ENCODE results near the gene GNAI2.
"Not testable (repeated sequence)": the region's sequence is repeated elsewhere in the genome, so short reads cannot be mapped to it uniquely, and the experiment has no call there.

Gene GNAI2

DNA sequence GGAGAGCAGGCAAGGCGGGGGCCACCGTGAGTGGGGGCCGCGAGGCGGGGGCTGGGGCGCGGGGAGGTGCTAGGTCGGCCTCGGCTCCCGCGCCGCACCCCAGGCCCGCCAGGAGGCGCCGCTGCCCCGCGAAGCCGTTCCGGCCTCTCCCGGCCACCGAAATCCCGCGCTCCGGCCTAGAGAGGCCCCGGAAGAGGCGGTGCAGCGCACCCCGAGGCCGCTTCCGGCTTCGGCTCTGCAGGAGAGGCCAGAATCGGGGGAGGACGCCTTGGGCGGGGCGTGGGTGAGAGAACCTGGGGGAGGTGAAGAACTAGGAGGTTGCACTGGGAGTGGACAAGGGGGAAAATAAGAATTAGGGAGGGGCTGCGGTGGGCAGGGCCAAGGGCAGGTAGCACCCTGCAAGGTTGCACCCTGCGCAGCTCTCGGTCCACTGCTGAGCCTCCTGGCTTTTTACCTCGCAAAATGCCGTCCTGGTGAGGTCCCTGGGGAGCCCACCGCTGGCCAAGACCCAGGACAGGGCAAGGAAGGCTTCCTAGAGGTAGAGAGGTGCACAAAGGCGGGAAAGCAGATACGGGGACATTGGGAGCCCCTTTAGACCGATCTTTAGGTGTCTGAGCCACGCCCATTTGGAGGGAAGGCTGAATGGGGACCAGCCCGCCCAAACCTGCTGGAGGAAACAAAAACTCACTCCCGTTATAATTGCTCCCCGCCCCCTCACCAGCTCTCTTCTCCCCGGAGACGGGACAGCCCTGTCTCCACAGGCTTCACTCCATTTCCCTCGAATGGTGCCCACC, 8.4 kb upstream of the GNAI2 start:
- DNase-seq: peak; percentile 90

DNA sequence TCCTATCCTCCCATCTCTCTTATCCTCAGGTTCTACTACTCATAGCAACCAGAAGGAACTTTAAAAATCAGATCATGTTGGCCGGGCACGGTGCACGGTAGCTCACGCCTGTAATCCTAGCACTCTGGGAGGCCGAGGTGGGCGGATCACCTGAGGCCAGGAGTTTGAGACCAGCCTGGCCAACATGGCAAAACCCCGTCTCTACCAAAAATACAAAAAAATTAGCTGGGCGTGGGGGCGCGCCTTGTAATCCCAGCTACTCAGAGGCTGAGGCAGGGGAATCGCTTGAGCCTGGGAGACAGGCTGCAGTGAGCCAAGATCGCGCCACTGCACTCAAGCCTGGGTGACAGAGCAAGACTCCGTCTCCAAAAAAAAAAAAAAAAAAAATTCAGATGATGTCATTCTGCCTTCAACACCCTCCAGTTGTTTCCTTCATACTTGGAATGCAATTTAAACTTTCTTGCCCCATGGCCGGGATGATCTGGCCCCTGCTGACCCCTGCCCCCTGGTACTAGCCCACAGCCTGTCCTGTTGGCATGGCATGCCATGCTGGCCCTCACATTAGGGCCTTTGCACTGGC, 7.7 kb upstream of the GNAI2 start:
- DNase-seq: not testable (repeated sequence)

DNA sequence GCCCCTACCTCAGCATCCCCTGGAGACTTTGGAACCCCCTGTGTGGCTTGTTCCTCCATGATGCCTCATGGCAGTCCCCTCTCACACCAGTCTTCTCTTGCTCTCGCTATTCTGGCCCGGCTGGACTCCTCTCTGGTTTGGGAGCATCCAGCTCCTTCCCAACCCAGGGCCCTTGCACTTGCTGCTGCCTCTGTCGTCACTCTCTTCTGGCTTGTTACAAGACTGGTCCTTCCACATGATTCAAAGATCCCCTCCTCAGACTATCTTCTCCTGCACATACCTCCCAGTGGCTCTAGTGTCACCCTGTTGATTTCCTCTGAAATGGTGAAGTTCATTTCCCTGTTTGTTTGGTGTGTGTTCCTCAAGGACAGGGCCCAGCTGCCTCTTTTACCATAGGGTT, 6.5 kb upstream of the GNAI2 start:
- DNase-seq: no peak

DNA sequence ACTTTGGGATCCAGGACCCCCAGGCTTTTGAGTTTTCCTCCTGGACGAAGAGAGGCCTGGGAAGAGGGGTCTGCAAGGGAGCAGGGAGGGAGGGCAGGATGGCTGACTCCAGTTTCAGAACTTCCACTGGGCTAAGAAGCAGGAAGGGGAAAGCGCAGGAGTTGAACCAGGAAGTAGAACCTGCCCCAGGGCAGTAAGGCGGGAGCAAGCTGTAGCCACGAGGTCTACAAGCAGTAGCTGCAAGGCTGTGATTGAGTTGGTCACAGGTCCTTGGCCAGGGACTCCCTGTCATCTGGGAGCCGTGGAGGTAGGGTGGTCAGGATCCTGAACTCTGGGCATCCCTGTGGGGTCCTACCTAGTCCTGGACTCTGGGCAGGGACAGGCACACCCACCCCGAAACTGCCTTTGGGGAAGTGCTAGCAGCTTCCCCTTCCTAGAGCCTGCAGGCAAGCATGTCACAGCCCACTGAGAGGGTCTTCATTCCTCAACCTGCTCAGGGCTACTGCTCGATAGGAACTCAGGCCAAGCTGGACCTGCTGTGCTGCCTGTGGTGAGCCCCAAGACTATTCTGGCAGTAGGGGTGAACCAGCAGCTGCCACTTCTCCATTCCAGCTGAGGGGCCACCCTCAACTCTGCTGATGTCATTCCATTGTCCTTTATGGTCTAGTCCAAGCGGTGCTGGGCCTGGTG, 5.8 kb upstream of the GNAI2 start:
- no peak for DNase-seq

DNA sequence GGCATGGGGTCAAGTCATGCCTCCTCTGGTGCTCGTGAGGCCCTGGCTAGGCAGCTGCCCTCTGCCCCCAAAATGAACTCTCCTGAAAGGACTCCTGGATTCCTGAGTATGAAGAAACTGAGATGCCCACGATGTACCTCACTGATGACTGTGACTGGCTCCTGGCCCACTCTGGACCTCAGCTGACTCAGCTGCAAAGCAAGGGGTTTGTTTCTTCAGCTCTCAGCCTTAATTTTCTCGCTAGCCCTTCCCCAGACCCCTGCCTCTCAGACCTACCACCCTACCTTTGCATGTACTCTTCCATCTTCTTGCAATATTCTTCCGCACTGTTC, 5.2 kb upstream of the GNAI2 start:
- no peak for DNase-seq

DNA sequence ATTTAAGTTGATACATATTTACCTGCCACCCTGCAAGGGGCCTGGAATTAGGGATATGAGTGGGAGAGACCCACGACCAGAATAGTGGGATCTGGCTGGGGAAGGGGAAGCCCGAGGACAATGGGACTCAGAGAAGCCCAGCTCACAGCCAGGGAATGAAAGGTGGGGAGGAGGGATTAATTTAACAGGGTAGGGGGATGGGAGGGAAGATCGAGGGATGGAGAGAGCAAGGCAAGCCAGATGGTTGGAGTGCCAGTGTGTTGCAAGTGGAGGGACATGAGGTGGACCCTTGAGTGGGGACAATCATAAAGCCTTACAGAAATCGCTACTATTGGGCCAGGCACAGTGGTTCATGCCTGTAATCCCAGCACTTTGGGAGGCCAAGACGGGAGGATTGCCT, 4.4 kb upstream of the GNAI2 start:
- no peak for DNase-seq

DNA sequence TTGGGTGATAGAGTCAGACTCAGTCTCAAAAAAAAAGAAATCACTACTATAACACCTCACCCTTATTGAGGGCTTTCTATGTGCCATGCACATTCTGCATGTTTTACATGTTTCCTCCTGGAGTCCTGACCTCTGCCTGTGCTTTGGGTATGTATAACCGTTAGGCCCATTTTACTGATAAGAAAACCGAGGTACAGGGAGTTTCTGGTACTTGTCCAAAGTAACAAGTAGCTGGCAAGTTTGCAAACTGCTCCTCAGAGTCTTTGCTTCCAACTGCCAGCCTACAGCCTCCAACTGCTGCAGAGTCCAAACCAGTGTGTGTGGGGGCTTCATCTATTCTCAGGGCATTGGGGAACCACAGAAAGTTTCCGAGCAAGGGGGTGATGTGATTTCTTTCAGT, 3.7 kb upstream of the GNAI2 start:
- no peak for DNase-seq

DNA sequence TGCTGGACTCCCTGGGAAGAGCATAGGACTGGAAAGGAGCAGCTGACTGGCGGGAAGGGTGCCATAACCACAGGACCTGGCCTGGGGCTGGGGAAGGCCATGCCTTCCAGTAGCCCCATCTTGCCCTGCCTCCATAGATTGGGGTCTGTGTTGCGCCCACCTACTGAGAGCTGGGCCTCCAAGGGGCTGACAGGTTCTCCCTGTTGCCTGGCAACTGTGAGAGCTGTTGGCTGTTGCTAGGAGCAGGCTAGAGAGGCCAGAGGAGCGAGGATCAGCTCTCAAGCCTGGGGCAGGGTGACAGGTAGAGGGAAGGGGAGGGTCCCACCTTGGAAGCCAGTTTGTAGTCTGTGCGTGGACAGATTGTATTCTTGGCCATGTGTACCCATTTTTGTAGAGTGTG, 2.8 kb upstream of the GNAI2 start:
- DNase-seq: no peak

DNA sequence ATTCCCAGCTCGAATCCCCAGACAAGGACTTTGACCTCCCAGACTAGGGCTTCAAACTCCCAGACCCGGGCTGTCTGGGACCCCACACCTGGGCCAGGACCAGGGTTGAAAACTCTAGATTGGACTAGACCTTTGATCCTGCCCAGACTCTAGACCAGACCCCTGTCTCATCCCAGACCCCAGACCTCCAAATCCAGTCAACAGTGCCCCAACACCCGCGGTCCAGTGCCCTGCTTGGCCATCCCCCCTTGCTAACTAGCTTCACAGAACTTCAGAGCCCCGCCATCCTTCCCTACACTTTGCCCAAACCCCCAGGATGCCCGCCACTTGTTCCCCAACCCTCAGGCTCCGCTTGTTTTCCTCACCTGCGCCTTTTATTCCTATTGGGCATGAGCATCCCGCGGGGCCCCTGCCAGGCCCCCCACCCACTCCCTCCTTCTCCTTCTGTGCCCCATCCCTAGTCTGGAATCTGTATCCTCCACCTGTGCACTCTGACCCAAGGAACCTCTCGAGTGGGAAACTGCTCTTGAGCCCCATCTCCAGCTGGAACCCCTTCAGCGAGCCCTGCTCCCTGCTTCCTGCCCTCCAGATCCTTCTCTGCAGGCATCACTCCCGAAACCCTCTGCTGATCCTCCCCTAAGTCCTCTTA, 604 bp downstream of the GNAI2 start:
- no peak for DNase-seq

DNA sequence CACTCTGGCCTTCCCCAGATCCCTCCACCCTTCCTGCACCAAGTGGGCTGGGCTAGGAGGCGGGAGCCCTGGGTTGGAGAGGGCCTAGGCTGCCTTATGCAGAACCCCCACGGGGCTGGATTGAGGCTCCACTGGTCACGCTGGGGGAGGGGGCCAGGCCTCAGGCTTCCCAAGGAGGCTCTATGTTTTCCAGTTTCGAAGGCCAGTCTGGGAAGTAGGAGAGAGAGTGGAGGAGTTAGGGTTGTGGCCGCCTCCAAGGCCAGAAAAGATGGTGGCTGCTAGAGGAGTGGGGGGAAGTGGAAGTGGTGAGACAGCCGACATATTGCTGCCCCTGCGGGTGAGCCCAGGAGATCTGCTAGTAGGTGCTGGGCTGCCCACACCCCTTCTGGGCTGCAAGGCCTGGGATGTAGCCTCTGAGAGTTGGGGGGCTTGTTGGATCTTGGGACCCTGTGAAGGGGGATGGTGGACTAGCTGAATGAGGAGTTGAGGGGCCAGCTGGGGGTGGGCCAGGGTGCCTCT, 1.2 kb downstream of the GNAI2 start:
- peak; percentile 45 for DNase-seq

DNA sequence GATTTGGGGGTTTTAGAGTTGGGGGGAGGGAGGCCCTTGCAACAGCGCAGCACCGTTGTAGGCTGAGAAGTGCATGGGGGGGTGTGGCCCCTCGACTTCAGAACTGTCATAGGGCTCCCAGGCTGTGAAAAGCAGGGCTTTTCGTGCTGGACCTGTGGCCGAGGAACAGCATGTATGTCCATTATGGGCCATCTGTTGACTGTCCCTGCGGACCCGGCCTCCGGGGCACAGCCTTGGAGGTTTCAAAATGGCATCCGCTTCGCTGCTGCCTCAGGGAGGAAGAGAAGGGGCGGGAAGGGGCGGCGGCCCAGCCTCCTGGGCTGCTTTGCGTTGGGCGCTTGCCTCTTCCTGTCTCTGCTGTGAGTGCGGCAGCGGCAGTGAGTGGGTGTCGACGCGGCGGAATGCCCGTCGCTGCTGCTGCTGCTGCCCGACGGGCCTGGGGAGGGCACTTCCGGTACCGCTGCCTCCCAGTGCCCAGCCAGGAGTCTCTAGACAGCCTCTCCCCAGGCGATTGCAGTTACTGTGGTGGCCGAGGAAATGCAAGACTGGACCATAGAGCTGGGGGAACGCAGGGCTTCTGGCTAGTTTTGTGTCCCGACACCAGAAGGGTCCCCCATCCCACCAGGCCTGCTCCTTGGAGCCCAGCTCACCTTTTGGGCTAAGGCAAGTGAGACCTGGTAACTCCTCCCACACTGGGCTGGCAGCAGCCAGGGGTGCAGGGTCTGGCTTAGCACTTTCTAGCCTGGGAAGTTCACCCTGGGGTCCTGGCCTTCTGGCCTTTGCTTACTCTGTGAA, 1.9 kb downstream of the GNAI2 start:
- peak; percentile 83 for DNase-seq

DNA sequence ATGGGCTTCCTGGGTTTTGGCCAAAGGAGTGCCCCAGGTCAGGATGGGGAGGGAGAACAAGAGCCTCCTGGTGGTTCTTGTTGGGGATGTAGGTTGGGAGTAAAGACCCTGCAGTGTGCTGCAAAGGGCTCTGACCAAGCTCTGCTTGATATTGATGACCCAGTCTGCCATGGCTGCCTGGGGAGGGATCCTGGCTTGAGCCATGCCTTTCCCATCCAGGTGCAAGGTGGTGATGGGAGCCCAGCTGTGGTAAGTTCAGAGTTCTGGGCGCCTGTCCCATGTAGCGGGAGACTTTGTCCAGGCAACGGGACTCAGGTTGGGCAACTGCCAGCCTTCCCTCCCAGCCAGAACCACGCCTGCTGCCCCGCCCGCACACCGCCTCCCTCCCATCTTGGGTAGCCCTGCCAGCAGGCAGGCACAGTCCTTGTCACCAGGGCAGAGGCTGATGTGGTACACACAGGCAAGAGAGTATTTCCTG, 2.6 kb downstream of the GNAI2 start:
- no peak for DNase-seq

DNA sequence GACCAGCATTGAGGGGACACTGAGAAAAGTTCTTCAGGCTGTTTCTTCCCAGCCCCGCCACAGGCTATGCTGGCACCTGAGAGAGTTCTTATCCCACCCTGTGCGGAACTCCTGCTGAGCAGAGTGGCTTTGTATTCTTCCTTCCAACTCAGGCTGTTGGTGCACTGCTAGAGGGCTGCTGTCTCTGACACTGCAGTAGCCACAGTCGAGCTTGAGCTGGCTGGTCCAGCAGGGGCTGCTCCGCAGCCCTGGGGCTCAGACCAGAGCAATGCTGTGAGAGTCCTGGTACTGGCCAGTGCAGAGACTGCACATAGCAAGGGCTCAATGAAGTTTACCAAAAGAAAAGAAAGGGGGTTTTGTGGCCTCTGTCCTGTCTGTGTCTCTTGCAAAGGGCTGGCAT, 3.6 kb downstream of the GNAI2 start:
- DNase-seq: no peak

DNA sequence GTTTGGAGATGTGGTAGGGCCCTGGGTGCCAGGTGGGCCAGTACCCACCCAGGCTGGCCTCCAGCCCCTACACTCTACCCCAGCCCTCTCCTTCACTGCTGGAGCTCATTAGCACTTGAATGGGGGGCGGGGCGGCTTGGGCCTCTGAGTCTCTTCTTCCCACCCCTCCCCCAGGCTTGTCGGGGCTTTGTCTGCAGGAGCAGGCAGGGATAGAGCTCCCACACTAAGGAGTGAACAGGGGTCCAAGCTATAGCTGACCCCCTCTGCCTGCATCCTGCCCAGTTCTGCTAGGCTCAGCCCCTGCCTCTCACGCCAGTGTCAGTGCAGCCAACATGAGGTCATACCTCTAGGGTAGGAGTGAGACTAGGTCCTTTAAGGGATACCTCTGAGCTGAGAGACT, 5.2 kb downstream of the GNAI2 start:
- no peak for DNase-seq

DNA sequence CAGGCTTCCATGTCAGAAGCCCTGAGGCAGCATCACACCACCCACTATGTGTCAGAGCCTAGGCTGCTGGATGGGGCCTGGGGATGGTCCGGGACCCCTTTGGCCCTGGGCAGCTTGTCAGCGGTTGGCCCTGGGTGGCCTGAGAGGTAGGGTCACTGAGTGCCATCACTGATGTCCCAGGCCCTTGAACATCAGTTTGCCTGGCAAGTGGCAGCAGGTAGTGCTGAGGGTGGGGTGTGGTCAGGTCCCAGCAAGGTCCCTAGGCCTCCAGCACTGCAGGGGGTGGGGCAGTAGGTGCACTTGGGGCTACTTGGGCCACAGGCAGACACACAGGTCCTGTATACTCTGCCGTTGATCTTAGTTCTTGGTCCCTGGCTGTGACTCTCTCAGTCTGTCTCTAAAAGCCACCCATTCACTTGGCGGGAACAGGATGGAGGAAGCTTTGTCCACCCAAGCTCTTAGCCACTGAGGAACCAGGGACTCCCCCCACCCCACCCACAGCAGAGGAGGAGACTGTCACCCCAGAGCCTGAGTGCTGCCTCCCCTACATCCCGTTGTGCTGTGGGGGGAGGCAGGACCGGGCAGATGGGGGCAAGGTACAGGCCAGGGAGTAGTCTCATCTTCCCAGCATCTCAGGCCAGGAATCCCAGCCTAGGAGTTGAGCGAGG, 5.8 kb downstream of the GNAI2 start:
- DNase-seq: no peak

DNA sequence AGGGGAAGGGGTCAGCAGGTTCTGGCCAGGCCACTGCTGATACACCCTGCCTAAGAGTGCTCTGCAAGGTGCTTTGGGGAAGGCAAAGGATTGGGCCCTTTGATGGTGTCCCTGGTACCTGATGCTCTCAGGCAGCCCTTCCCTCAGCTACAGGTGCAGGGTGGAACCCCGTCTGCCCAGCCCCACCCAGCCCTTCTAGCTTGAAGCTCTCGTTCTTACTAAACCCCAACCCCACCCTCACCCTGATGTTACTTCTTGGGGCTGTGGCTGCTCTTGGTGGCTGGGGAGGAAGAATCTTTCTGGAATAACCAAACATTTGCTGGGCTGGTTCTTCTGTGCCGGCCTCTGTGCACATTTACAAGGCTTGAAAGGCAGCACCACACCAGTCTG, 6.4 kb downstream of the GNAI2 start:
- DNase-seq: no peak

DNA sequence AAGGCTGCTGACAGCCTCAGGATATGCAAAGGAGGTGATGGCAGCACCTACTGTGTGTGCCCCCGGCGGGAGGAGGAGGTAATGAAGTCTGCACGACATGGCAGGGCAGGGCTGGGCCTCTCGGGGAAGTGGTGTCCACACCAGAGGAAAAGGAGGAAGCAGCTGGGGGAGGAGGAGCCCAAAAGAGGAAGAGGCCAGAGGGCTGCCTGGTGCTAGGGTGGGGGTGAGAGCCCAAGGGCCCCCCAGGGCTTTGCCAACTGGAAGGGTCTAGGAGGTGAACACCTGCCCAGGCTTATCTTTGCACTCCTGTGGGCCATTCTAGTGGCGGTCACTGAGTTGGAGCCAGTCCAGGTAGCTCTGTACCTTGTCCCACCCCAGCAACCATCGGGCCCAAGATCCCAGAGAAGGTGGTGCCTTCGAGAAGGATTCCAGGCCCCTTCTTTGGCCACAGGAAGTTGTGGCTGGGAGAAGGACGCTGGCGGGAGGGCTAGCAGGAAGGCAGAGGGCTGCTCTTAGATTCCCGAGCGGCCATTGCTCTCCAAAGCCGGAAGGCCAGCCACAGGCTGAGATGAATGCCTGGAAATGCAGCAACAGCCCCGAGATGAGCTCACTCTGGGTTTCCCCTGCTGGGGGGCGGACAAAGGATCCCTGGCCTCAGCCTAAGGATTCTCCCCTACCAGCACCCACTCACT, 7.0 kb downstream of the GNAI2 start:
- no peak for DNase-seq

DNA sequence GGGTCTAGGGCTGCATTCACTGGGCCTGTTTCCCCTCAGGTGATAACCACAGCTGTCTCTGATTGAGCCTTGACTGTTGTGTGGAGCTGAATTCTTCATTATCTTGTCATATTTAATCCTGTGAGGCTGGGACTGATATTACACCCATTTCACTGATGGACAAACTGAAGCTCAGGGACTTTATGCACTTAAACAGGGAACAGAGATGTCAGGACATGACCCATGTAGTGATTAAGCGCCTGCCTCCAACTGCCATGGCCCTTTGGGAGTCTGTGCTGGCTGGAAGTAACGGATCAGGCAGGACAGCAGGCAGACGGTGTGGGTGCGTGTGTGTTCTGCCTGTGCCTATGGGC, 7.5 kb downstream of the GNAI2 start:
- no peak for DNase-seq

DNA sequence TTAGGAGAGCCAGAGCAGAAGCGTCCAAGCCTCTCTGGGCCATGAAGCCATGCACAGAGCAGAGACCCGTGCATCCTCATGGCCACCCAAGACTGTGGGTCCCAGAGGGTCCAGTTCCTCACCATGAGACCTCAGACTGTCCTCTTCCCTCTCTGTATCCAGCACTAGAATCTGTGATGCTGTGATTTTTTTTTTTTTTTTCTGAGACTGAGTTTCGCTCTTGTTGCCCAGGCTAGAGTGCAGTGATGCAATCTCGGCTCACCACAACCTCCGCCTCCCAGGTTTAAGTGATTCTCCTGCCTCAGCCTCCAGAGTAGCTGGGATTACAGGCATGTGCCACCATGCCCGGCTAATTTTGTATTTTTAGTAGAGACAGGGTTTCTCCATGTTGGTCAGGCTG, 8.8 kb downstream of the GNAI2 start:
- DNase-seq: not testable (repeated sequence)

DNA sequence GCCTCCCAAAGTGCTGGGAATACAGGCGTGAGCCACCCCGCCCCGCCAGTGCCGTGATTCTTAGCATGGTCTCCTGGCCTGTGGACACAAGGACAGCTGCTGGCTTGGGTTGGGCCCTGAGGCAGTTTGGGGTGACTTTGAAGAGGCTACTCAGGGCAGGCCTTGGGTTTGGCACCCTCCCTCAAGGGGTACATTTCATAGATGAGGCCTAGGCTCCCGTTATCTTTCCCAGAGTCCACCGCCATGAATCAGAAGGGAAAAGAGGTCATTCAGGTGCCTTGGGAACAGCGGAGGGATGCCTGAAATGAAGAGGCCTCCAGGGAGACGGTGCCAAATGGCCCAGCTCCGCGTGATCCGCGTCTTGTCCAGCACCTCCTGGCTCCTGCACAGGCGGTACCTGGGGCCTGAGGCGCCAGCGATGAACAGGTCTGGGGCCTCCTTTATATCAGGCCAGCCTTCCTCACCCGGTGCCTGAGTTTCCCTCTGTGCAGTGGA, 9.3 kb downstream of the GNAI2 start:
- no peak for DNase-seq

DNA sequence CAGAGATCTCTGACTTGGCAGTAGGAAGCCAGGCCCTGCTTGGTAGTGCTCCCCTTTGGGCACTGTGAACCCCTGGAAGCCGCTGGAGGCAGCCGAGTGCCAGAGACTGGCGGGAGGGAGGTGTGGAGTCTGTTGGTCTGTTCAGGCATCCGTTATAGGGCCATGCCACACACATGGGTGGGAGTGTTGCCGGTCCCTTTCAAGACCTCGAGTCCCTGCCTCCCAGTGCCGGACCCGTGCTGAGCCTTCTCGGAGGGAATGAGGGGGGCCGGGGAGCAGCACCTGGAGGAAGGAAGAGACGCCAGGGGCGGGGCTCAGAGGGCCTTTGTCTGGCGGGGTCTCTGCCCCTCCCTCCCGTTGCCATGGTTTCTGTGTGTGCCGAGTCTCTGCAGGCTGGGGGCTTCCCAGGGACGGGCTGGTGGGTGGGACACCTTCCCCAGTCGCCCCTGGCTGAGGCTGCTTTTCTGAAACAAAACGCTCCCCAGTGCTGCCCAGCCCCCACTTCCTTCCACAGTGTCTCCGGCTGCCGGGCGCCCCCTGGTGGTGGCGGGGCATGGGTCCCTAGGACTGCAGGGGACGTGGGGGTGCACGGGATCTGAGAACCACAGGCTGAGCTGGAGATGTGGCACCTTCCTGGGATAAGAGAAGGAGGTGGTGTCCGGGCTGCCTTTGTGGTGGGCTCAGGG, 10.0 kb downstream of the GNAI2 start:
- peak; percentile 70 for DNase-seq
